BE2C (cell line): Measurements from ENCODE around the gene NIPAL3.
"Not testable (repeated sequence)": the region's sequence is repeated elsewhere in the genome, so short reads cannot be mapped to it uniquely, and the experiment has no call there.

Source experiments
- DNase-seq: peaks from one replicate; pipeline ENCODE4 v3.0.0-alpha.2; 2020
- H3K27me3 ChIP-seq: fragments of 250-450 bp; sonication (Bioruptor Pico); 2 replicates; pipeline ENCODE4 v1.5.1; 2020; ENCODE audit warnings: mild to moderate bottlenecking
- H3K36me3 ChIP-seq: fragments of 250-450 bp; sonication (Bioruptor Pico); 2 replicates; pipeline ENCODE4 v1.5.1; 2020; ENCODE audit warnings: mild to moderate bottlenecking
- H3K4me1 ChIP-seq: fragments of 250-450 bp; sonication (Bioruptor Pico); 2 replicates; pipeline ENCODE4 v1.5.1; 2020
- H3K4me3 ChIP-seq: 2 replicates; pipeline ENCODE4 v1.5.1; 2011; ENCODE audit warnings: low read depth, low read length
- H3K9me3 ChIP-seq: fragments of 250-450 bp; sonication (Bioruptor Pico); 2 replicates; pipeline ENCODE4 v1.5.1; 2020
- CTCF ChIP-seq: IDR thresholded peaks from 2 replicates; pipeline ENCODE4 v1.5.1; 2012; ENCODE audit warnings: mild to moderate bottlenecking, low read depth, low read length

NIPAL3 gene

DNA sequence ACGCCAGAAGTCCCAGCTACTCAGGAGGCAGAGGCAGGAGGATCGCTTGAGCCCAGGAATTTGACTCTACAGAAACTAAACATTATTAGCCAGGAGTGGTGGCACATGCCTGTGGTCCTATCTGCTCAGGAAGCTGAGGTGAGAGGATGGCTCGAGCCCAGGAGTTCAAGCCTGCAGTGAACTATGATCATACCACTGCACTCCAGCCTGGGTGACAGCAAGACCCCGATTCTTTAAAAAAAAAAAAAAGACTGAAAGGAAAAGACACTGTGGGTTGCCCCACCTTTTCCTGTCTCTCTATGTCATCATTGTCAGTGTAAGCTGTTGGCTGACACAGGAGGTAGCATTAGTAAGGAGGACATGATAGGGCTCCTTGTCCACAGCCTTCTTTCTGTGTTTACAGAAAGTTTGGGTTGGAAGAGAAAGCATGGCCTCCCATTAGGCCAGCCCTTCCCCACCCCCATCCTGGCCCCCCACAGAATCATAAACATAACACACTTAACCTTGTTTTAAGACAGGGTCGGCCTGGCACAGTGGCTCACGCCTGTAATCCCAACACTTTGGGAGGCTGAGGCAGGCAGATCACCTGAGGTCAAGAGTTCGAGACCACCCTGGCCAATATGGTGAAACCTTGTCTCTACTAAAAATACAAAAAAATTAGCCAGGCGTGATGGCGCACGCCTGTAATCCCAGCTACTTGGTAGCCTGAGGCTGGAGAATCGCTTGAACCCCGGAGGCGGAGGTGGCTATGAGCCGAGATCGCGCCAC, 66.4 kb downstream of the NIPAL3 start:
- no peak for TF ChIP-seq CTCF
- no peaks in the 10 kb centered on the region for H3K9me3 ChIP-seq
- H3K4me1 ChIP-seq: no peaks in the 10 kb centered on the region
- no peak for DNase-seq
- H3K27me3 ChIP-seq: no peaks in the 10 kb centered on the region
- H3K36me3 ChIP-seq: no peaks in the 10 kb centered on the region
- H3K4me3 ChIP-seq: no peak overlapping the region

GRCh38 chr1:24483441-24483840, 67.8 kb downstream of the NIPAL3 start:
- DNase-seq: no peak
- Histone ChIP-seq H3K27me3 (no peaks in the 10 kb centered on the region), H3K9me3 (no peaks in the 10 kb centered on the region), H3K4me1 (no peaks in the 10 kb centered on the region), H3K36me3 (no peaks in the 10 kb centered on the region), H3K4me3 (no peak overlapping the region)
- TF ChIP-seq CTCF: no peak

- Histone ChIP-seq H3K36me3 (no peaks in the 10 kb centered on the region), H3K4me1 (no peaks in the 10 kb centered on the region), H3K27me3 (no peaks in the 10 kb centered on the region), H3K4me3 (no peak overlapping the region), H3K9me3 (no peaks in the 10 kb centered on the region)
- DNase-seq: no peak
- no peak for TF ChIP-seq CTCF
Measured at GRCh38 chr1:24484199-24484598, 68.6 kb downstream of the NIPAL3 start.

DNA sequence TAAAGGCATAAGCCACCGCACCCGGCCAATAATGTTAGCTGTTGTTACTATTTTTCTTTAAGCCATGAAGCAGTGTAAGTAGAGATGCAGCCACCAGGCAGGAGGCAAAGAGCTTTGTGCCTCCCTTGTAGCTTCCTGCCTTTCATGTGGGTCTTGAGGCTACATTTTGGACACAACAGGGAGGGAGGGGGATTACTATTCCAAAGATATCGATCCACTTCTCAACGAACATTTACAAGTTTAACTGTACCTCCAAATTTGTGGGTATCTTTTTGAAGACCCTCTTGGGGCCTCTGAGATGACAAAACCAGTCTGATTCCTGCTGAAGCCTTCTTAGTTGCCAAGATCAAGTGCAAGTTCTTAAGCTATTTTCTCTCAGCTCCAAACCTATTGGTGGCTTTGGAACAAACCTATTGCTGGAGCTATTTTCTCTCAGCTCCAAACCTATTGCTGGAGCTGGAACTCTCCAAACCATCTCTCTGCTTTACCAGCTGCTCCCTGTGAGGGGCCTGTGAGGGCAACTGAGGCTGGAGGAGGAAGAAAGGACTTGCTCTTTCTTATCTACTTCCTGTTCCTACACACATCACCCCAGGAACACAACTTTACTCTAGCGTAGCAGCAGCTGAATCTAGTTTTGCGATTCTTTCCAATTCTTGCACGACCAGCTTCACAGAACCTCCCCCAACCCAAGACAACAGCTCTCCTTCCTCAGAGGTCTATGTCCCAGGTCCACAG, 70.9 kb downstream of the NIPAL3 start:
- no peak for DNase-seq
- no peak overlapping the region for H3K4me3 ChIP-seq
- no peaks in the 10 kb centered on the region for H3K4me1 ChIP-seq
- no peaks in the 10 kb centered on the region for H3K36me3 ChIP-seq
- no peaks in the 10 kb centered on the region for H3K9me3 ChIP-seq
- no peaks in the 10 kb centered on the region for H3K27me3 ChIP-seq
- no peak for TF ChIP-seq CTCF

DNA sequence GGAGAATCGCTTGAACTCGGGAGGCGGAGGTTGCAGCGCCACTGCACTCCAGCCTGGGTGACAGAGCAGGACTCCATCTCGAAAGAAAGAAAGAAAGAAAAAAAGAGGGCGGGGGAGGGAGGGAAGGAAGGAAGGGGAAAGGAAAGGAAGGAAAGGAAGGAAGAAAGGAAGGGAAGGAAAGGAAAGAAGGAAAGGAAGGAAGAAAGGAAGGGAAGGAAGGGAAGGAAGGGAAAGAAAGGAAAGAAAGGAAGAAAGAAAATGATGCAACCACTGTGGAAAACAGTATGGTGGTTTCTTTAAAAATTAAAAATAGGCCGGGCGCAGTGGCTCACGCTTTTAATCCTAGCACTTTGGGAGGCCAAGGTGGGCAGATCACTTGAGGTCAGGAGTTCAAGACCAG, 71.9 kb downstream of the NIPAL3 start:
- H3K9me3 ChIP-seq: no peaks in the 10 kb centered on the region
- no peaks in the 10 kb centered on the region for H3K4me1 ChIP-seq
- no peak overlapping the region for H3K4me3 ChIP-seq
- no peaks in the 10 kb centered on the region for H3K36me3 ChIP-seq
- TF ChIP-seq CTCF: no peak
- DNase-seq: no peak
- H3K27me3 ChIP-seq: no peaks in the 10 kb centered on the region

DNA sequence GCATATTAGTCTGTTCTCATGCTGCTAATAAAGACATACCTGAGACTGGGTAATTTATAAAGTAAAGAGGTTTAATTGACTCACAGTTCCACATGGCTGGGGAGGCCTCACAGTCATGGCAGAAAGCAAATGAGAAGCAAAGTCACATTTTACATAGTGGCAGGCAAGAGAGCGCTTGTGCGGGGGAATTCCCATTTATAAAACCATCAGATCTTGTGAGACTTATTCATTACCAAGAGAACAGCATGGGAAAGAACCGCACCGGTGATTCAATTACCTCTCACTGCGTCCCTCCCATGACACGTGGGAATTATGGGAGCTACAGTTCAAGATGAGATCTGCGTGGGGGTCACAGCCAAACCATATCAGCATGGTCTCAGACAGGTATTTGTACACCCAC, 72.6 kb downstream of the NIPAL3 start:
- not testable (repeated sequence) for H3K9me3 ChIP-seq, H3K4me1 ChIP-seq, H3K4me3 ChIP-seq, DNase-seq, H3K27me3 ChIP-seq, H3K36me3 ChIP-seq
